Loucy (cell line): Measurements from ENCODE around the gene SC5D.

Experiments used
- CTCF ChIP-seq: fragments of 200-600 bp; sonication (generic); conservative IDR thresholded peaks from 2 replicates; pipeline ENCODE4 v1.5.1; 2014; ENCODE audit warnings: mild to moderate bottlenecking, antibody characterized with exemption, low read length
- EZH2phosphoT487 ChIP-seq: fragments of 200-600 bp; IDR thresholded peaks from 2 replicates; pipeline ENCODE4 v1.6.1; 2018; ENCODE audit warnings: antibody characterized with exemption, mild to moderate bottlenecking, moderate library complexity, borderline replicate concordance

- TF ChIP-seq CTCF (no peak), EZH2phosphoT487 (no peak)
Measured at GRCh38 chr11:121255473-121256125, 37.0 kb upstream of the SC5D start.
